PFSK-1 (cell line): Measurements from ENCODE around the gene CASZ1.

Experiments
- FOXP2 ChIP-seq: optimal IDR thresholded peaks from 2 replicates; pipeline ENCODE3; 2011; ENCODE audit warnings: borderline replicate concordance, control low read depth, inconsistent platforms; ENCODE audit not compliant: insufficient read depth; ENCODE audit errors: extremely low read length, extremely low read depth
- POLR2AphosphoS5 ChIP-seq: IDR thresholded peaks from 2 replicates; pipeline ENCODE4 v1.6.1; 2012; ENCODE audit warnings: low read depth, mild to moderate bottlenecking, control low read depth, low read length, moderate library complexity
- REST ChIP-seq, 2 experiments: IDR thresholded peaks; 2 replicates each; pipeline versions ENCODE4 v1.6.1 to v1.8.0; 2011 to 2012; ENCODE audit warnings: low read depth in 2 of 2, low read length in 2 of 2, control low read depth in 1 of 2, inconsistent platforms in 1 of 2, mild to moderate bottlenecking in 1 of 2, moderate library complexity in 1 of 2; ENCODE audit not compliant: insufficient read depth in 1 of 2
- SIN3A ChIP-seq: IDR thresholded peaks from 2 replicates; pipeline ENCODE4 v1.6.1; 2012; ENCODE audit warnings: mild to moderate bottlenecking, low read length, moderate library complexity, borderline replicate concordance; ENCODE audit not compliant: insufficient read depth
- TAF1 ChIP-seq: IDR thresholded peaks from 2 replicates; pipeline ENCODE4 v1.6.1; 2012; ENCODE audit warnings: low read length, control low read depth, borderline replicate concordance; ENCODE audit not compliant: insufficient read depth

CASZ1 gene

DNA sequence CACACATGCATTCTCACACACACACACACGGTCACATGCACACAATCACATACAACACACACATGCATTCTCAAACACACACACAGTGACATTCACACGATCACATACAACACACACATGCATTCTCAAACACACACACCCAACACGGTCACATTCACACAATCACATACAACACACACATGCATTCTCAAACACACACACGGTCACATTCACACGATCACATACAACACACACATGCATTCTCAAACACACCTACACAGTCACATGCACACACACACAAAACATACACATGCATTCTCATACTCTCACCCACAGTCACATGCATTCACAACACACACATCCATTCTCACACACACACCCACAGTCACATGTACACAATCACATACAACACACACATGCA is 135.0 kb downstream of the CASZ1 start:
- no peak for TF ChIP-seq SIN3A
- TF ChIP-seq POLR2AphosphoS5, result no peak
- TF ChIP-seq REST (IDR thresholded peaks at IDR 0.05; ENCODE audit: insufficient read depth in 1 of 2, low read depth in 2 of 2, low read length in 2 of 2), result no peak
- TF ChIP-seq FOXP2, result no peak
- TF ChIP-seq TAF1, result no peak

DNA sequence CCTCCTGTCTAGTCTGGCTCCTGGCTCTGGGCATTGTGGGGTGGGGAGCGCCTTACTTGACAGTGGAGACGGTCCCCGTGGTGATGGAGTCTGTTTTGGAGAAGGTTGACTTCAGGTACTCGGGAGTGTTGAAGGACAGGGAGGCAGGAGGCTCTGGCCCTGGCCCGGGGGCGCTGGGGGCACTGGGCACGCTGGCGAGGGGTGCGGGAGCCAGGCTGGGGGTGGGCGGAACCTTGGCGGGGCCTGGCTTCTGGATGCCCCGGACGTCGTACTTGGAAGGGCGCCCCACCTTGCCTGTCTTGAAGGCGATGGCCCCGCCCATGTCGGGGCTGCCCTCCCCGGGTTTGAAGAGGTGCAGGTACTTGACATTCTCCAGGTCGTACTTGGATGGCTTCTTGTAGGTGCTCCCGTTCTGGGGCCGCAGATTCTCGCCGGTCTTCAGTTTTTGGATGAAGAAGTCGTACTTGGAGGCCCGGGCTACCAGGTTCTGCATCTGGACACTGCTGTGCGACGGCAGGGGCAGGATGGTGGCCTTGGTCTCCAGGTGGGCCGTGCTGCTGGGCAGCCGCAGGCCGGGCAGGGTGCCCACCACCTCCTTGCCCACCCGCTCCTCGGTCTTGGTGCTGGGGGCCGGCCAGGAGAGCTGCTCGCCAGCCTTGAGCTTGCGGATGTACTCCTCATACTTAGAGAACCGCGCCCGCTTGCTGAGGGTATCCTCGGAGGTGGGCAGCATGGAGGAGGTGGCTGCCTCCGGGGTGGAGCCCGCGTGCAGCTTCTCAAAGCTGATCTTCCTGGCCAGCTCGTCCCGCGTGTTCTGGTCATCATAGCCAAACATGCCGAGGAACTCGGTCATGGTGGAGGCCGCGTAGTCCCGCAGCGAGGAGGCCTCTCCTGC is 136.6 kb downstream of the CASZ1 start:
- no peak for TF ChIP-seq REST (IDR thresholded peaks at IDR 0.05; ENCODE audit: insufficient read depth in 1 of 2, low read depth in 2 of 2, low read length in 2 of 2)
- TF ChIP-seq SIN3A, result no peak
- TF ChIP-seq POLR2AphosphoS5, result no peak
- no peak for TF ChIP-seq FOXP2
- no peak for TF ChIP-seq TAF1

DNA sequence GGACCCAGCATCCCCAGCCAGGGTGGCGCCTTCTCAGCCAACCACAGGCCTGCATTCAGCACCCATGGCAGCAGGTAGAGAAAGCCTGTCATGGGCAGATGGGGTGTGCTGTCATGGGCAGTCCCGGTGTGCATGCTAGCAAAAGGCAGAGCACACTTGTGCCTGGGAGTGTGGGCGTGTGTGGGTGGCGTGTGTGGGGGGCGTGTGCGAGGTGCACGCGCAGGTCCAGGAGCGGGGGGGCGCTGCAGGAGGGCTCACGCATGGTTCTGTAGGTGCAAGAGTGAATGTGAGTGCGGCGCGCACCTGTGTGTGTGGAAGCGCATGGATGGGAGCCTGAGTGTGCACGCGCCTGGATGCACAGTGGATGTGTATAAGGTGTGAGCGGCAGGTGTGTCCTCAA is 137.2 kb downstream of the CASZ1 start:
- TF ChIP-seq POLR2AphosphoS5, result no peak
- no peak for TF ChIP-seq TAF1
- TF ChIP-seq SIN3A, result no peak
- no peak for TF ChIP-seq FOXP2
- TF ChIP-seq REST (IDR thresholded peaks at IDR 0.05; ENCODE audit: insufficient read depth in 1 of 2, low read depth in 2 of 2, low read length in 2 of 2), result no peak

GRCh38 chr1:10658396-10659066 is 137.9 kb downstream of the CASZ1 start:
- TF ChIP-seq SIN3A, result no peak
- TF ChIP-seq POLR2AphosphoS5, result no peak
- TF ChIP-seq TAF1, result no peak
- TF ChIP-seq FOXP2, result no peak
- TF ChIP-seq REST (IDR thresholded peaks at IDR 0.05; ENCODE audit: insufficient read depth in 1 of 2, low read depth in 2 of 2, low read length in 2 of 2), result no peak
